ENCODE data around the gene C1QTNF1.
A peak's percentile ranks its signal among the peaks of the same experiment; 100 is the strongest.
"Not testable (repeated sequence)": the region's sequence is repeated elsewhere in the genome, so short reads cannot be mapped to it uniquely, and the experiment has no call there.

Gene C1QTNF1

GRCh38 chr17:79053251-79053925 lies 29.4 kb downstream of the C1QTNF1 start:
- DNase-seq (ENCODE audit: low read depth in 2 of 2) = no peak

- DNase-seq (ENCODE audit: low read depth in 2 of 2) = no peak
These were observed 30.4 kb downstream of the C1QTNF1 start for GRCh38 chr17:79054200-79054960.

GRCh38 chr17:79055197-79055596 lies 31.2 kb downstream of the C1QTNF1 start:
- DNase-seq (ENCODE audit: low read depth in 2 of 2) = no peak

- DNase-seq (ENCODE audit: low read depth in 2 of 2) = no peak
These were observed 33.9 kb downstream of the C1QTNF1 start for GRCh38 chr17:79057737-79058385.

GRCh38 chr17:79062691-79063090 lies 38.7 kb downstream of the C1QTNF1 start:
- DNase-seq (ENCODE audit: low read depth in 2 of 2) = no peak

GRCh38 chr17:79064026-79064425 lies 40.1 kb downstream of the C1QTNF1 start:
- no peak for DNase-seq (ENCODE audit: low read depth in 2 of 2)

- DNase-seq (ENCODE audit: low read depth in 2 of 2) = peak; percentile 45 to 48
These were observed 41.2 kb downstream of the C1QTNF1 start for GRCh38 chr17:79065105-79065670.

- DNase-seq (ENCODE audit: low read depth in 2 of 2) = no peak
These were observed 43.0 kb downstream of the C1QTNF1 start for GRCh38 chr17:79066963-79067362.

GRCh38 chr17:79070266-79070880 lies 46.4 kb downstream of the C1QTNF1 start:
- DNase-seq (ENCODE audit: low read depth in 2 of 2) = no peak

GRCh38 chr17:79071161-79071740 lies 47.3 kb downstream of the C1QTNF1 start:
- DNase-seq (ENCODE audit: low read depth in 2 of 2) = no peak

- DNase-seq (ENCODE audit: low read depth in 2 of 2) = no peak
These were observed 48.6 kb downstream of the C1QTNF1 start for GRCh38 chr17:79072544-79072943.

- DNase-seq (ENCODE audit: low read depth in 2 of 2) = no peak
These were observed 49.2 kb downstream of the C1QTNF1 start for GRCh38 chr17:79073016-79073705.

- no peak for DNase-seq (ENCODE audit: low read depth in 2 of 2)
These were observed 49.7 kb downstream of the C1QTNF1 start for GRCh38 chr17:79073706-79074088.

GRCh38 chr17:79074121-79074648 lies 50.2 kb downstream of the C1QTNF1 start:
- DNase-seq (ENCODE audit: low read depth in 2 of 2) = not testable (repeated sequence)

GRCh38 chr17:79074649-79075445 lies 50.9 kb downstream of the C1QTNF1 start, which contains the start of gene ENGASE:
Gene ENGASE (plus strand): TSS chr17:79074824. CDS start chr17:79074945, 121 bp downstream.
- peak; percentile 89 for DNase-seq (ENCODE audit: low read depth in 2 of 2)

- DNase-seq (ENCODE audit: low read depth in 2 of 2) = no peak
These were observed 51.4 kb downstream of the C1QTNF1 start for GRCh38 chr17:79075446-79075750.

- DNase-seq (ENCODE audit: low read depth in 2 of 2) = no peak
These were observed 52.0 kb downstream of the C1QTNF1 start for GRCh38 chr17:79075861-79076406.

- no peak for DNase-seq (ENCODE audit: low read depth in 2 of 2)
These were observed 53.6 kb downstream of the C1QTNF1 start for GRCh38 chr17:79077587-79077986.

- no peak for DNase-seq (ENCODE audit: low read depth in 2 of 2)
These were observed 54.7 kb downstream of the C1QTNF1 start for GRCh38 chr17:79078476-79079190.

All from stimulated activated CD4-positive, alpha-beta T cell treated with anti-CD3 and anti-CD28 coated beads, Interleukin-4, amount 100 ng/mL, for 48 hours (primary cell).